GM21825 (cell line): ENCODE data around the gene OCEL1.

Experiments used
- ATAC-seq: cut with Tn5 transposase; IDR thresholded peaks from one replicate; pipeline ENCODE4 v1.9.1; 2021; ENCODE audit warnings: mild to moderate bottlenecking, moderate library complexity; ENCODE audit not compliant: unreplicated experiment

The OCEL1 gene

GRCh38 chr19:17209126-17210036 is 16.6 kb upstream of the OCEL1 start:
- no peak for ATAC-seq

DNA sequence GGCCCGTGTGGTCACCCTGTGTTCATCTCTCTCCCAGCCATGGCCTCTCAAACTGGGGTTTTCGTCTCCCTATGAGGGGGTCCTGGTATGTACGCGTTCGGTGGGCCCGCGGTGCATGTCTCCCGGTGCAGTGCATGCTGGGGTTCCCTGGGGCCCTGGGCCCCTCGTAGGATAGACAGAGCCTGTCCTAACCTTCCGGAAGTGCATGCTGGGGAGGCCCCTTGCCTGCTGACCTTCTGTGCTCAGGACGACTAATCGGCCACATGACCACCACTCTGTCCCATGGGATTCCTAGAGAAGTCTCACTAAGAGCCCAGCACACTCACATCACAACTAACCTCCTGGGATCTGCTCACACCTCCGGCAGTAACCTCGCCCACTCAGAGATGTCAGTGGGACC is 15.7 kb upstream of the OCEL1 start:
- no peak for ATAC-seq

DNA sequence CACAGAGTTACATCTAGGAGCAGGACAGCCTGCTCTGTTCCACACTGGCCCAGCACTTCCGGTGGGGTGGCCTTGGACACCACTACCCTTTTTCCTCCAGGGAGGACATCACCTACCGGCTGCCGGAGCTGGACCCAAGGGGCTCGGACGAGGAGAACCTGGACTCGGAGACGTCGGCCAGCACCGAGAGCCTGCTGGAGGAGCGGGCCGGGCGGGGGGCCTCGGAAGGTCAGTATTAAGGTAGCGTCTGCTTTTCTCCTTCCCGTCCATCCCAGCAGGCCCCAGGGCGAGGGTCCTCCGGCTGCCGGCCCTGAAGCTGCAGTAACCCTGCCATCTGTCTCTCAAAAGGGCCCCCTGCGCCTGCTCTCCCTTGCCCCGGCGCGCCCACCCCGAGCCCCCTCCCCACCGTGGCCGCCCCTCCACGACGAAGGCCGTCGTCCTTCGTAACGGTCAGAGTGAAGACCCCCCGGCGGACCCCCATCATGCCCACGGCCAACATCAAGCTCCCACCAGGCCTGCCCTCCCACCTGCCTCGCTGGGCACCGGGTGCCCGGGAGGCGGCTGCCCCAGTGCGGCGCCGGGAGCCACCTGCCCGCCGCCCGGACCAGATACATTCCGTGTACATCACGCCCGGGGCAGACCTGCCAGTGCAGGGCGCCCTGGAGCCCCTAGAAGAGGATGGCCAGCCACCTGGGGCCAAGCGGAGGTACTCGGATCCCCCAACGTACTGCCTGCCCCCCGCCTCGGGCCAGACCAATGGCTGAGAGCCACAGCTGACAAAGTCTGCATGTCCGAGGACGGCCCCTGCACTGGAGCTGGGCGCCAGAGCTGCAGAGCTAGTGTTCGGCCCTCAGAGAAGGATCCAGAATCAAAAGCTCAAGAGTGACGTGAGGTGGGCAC is 14.2 kb upstream of the OCEL1 start:
- no peak for ATAC-seq

DNA sequence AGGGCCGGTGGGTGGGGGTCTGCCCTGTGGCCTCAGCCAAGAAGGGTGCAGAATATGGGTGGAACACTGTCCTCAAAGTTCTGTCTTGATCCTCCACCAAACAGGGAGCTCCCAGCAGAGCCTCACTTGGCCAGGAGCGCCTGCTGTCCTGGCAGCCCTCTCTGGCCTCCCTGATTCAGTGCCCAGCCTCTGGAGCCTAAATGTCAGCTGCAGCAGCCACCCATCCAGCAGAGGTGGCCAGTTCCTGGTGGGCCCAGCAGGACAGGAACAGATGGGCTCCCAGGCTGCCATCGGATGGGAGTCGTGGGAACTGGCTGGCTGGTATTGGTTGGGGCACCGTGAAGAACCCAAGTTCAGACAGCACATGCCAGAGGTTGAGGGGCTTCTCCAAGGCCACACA is 12.7 kb upstream of the OCEL1 start:
- no peak for ATAC-seq

DNA sequence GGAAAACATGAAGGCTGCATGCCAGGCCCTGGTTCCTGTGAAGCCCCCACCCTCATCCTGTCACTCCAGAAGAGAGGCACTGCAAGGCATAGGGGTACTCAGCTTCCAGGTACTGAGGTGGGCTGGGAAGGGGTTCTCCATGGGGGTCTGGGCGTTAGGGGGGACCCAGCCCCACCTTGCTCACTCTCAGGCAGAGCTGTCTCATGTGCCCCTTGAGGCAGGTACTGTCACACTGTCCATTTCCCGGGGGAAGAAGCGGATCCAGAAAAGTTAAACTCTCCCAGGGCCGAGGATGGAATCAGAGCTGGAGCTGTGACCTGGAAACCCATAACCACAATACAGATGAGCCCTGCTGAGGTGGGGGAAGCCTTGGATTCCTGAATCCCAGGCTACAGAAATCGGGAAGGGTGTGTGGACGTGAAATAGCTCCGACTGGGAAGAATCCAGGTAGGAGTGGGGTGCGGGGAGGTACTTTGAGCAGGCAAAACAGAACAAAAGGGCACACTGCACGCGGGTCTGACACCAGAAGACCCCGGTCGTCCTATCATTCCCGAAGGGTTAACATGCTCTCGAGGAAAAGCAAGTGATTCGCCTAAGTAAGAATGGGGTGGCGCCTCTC is 11.4 kb upstream of the OCEL1 start:
- no peak for ATAC-seq

GRCh38 chr19:17215127-17215971 is 10.7 kb upstream of the OCEL1 start, which contains the start of gene USE1:
Gene USE1 (plus strand): TSS chr19:17215357. CDS start chr19:17215406, 49 bp downstream.
- ATAC-seq = peak; percentile 71

DNA sequence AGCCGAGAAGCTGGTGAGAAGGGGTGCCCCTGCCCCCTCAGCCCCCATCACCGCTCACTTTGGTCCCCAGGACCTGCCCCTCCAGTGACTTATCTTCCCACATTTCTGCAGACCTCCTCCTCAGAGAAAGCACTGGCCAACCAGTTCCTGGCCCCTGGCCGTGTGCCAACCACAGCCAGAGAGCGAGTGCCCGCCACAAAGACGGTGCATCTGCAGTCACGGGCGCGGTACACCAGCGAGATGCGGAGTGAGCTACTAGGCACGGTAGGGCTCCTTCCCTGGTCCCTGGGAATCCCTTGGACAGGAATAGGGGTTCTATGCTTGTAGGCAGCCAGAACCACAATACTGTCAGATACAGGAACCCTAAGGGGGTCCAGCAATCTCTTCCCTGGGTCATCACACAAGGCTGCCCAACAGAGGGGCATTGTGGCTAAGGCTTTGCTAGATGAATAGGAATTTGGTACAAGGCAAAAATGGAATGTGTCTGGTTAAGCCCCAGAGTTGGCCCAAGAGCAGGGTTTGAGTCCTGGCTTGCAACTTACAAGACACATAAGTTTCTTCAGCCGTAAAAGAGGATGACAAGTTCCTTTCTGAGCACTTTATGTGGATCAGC is 9.9 kb upstream of the OCEL1 start:
- ATAC-seq = no peak

DNA sequence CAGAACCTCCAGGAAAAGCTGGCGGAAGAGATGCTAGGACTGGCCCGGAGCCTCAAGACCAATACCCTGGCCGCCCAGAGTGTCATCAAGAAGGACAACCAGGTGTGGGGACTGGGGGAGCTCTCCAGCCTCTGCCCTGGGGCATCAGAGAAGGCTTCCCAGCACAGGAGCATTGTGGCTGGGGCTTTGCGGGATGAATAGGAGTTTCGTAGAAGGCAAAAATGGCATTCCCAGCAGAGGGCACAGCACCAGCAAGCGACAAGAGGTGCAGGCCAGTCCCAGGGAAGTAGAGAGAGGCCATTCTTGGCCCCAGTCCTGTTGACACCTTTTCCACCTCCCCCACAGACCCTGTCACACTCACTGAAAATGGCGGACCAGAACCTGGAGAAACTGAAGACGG is 6.7 kb upstream of the OCEL1 start:
- ATAC-seq = no peak

DNA sequence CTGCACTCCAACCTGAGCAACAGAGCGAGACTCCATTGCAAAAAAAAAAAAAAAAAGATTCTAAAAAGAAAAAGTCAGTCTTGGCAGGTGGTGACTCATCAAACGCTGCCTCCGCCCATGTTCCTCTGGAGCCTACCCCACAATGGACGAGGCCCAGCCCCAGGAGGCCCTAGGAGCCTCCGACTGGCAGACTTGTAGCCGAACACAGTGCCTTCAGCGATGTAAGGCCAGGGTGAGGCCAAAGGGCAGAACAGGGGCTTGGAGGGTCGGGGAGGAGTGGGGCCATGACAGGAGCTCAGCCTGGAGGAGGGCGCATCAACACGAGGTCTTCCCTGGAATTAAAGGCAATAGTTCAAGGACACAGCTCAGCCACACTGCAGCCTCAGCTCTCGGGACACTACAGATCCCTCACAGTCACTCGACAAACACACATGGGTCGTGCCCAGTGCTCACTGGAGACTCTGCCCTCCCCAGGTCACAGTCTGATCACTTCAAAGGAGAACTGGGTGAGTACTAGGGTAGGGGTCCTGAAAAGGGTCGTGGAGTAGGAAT is 5.7 kb upstream of the OCEL1 start:
- no peak for ATAC-seq

- ATAC-seq = no peak
These were observed 973 bp upstream of the OCEL1 start for GRCh38 chr19:17225053-17225452.

DNA sequence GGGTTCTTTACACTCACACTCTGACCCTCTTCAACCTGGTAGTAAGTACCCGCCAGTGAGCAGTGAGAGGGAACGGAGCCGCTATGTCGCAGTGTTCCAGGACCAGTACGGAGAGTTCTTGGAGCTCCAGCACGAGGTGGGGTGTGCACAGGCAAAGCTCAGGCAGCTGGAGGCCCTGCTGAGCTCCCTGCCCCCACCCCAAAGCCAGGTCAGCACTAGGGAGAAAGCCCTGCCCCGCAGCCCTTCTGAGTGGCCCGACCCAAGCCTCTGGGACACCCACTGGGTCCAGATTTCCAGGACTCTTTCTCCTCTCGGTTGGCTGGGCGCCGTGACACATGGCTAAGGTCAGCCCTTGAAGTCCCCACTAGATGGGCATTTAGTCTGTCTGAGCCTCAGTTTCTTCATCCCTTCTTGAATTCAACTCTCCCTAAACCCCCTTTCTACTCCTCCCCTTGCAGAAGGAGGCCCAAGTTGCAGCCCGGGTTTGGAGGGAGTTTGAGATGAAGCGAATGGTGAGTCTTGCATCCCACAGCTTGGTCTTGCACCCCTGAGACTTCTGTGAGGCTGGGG is 1.9 kb downstream of the OCEL1 start:
- no peak for ATAC-seq

DNA sequence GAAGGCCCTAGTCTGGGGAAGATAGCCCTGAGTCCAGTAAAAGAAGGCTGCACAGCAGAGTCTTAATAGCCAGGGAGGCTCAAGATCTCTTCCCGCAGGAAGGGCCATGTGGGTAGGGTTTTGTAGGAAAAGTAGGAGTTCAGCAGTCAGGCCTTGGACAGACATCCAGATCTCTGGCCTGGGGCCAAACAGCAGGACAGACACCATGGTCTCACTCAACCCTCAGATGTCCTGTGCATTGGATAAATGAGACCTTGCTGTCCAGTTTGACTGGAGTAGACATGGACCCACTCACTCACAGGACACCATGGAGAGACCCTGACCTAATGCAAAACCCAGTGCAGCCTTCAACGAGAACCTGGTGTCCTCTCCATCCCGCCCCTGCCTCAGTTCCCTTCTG is 3.9 kb downstream of the OCEL1 start:
- ATAC-seq = no peak

GRCh38 chr19:17232258-17232657 is 6.2 kb downstream of the OCEL1 start:
- ATAC-seq = no peak

DNA sequence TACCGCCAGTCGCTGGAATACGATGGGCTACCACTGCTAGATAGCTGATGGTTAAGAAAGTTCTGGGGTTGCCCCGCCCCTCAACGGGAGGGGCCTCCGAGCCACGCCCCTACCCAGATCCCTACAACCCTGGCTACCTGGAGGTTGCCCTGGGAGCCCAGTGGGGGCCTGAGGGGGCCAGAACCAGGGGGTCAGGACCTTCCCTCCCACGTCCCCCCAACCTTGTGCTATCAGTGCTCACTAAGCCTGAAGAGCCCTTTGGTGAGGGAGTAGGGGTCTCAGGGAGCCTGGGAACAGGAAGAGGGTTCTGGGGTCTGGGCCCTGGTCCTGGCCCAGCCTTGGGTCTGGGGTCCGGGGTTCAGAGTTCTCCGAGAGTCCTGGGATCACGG is 8.9 kb downstream of the OCEL1 start:
- ATAC-seq = peak; percentile 30

- peak; percentile 62 for ATAC-seq
These were observed 9.4 kb downstream of the OCEL1 start for GRCh38 chr19:17235300-17235970.

GRCh38 chr19:17235971-17236777 is 10.1 kb downstream of the OCEL1 start:
- ATAC-seq = no peak

- ATAC-seq = no peak
These were observed 11.0 kb downstream of the OCEL1 start for GRCh38 chr19:17236811-17237543.
